Hepatocyte (in vitro differentiated cells): ENCODE results near the gene C1orf167. TPM values are rescaled to one million over a fixed set of nuclear protein-coding genes. Genes with fewer than 3 reads are reported as not detected.

Source experiments
- DNase-seq: peaks from one replicate; pipeline ENCODE4 v3.0.0-alpha.2; 2016; ENCODE audit warnings: low spot score
- H2AFZ ChIP-seq: fragments of 200-600 bp; sonication (generic); 2 replicates; pipeline ENCODE4 v1.6.0; 2016; ENCODE audit warnings: antibody characterized with exemption, mild to moderate bottlenecking
- H3K27ac ChIP-seq: fragments of 200-600 bp; sonication (generic); 2 replicates; pipeline ENCODE4 v1.5.1; 2016; ENCODE audit warnings: mild to moderate bottlenecking
- H3K27me3 ChIP-seq: fragments of 200-600 bp; sonication (generic); 2 replicates; pipeline ENCODE4 v1.6.1; 2016
- H3K36me3 ChIP-seq: fragments of 200-600 bp; sonication (generic); replicated peaks from 2 replicates; pipeline ENCODE4 v1.5.1; 2016; ENCODE audit warnings: low read depth; ENCODE audit not compliant: insufficient read depth
- H3K4me1 ChIP-seq: fragments of 200-600 bp; sonication (generic); 2 replicates; pipeline ENCODE4 v1.5.1; 2016; ENCODE audit warnings: mild to moderate bottlenecking, moderate library complexity; ENCODE audit not compliant: insufficient read depth
- H3K4me2 ChIP-seq: fragments of 200-600 bp; sonication (generic); 2 replicates; pipeline ENCODE4 v1.6.0; 2016
- H3K4me3 ChIP-seq: fragments of 200-600 bp; sonication (generic); 2 replicates; pipeline ENCODE4 v1.5.1; 2016; ENCODE audit warnings: mild to moderate bottlenecking
- H3K79me2 ChIP-seq: fragments of 200-600 bp; sonication (generic); 2 replicates; pipeline ENCODE4 v1.6.0; 2017; ENCODE audit warnings: mild to moderate bottlenecking
- H3K9me2 ChIP-seq: fragments of 200-600 bp; sonication (generic); replicated peaks from 2 replicates; pipeline ENCODE4 v1.6.0; 2017; ENCODE audit warnings: mild to moderate bottlenecking; ENCODE audit not compliant: insufficient read depth
- H3K9me3 ChIP-seq: fragments of 200-600 bp; sonication (generic); 2 replicates; pipeline ENCODE4 v1.5.1; 2016; ENCODE audit warnings: low read depth, mild to moderate bottlenecking
- H4K20me1 ChIP-seq: fragments of 200-600 bp; sonication (generic); 2 replicates; pipeline ENCODE4 v1.6.0; 2016; ENCODE audit warnings: mild to moderate bottlenecking; ENCODE audit not compliant: insufficient read depth, poor library complexity, severe bottlenecking
- CTCF ChIP-seq: fragments of 200-600 bp; sonication (generic); IDR thresholded peaks from 2 replicates; pipeline ENCODE4 v1.5.1; 2016; ENCODE audit warnings: antibody characterized with exemption, mild to moderate bottlenecking; ENCODE audit not compliant: poor library complexity
- EZH2 ChIP-seq: fragments of 200-600 bp; sonication (generic); IDR thresholded peaks from 2 replicates; pipeline ENCODE4 v1.6.1; 2016; ENCODE audit warnings: antibody characterized with exemption, mild to moderate bottlenecking, borderline replicate concordance
- EZH2phosphoT487 ChIP-seq: fragments of 200-600 bp; sonication (generic); IDR thresholded peaks from one replicate; pipeline ENCODE4 v1.6.1; 2018; ENCODE audit warnings: antibody characterized with exemption, mild to moderate bottlenecking, low read depth, moderate library complexity; ENCODE audit not compliant: unreplicated experiment, severe bottlenecking
- WGBS: methylation state at CpG from one replicate; pipeline ENCODE4 v1.1.6; 2016; ENCODE audit warnings: low lambda C conversion rate; ENCODE audit errors: missing lambda C conversion rate; 5-methylcytosine and 5-hydroxymethylcytosine counted together
- polyA plus RNA-seq: library from polyadenylated mRNA; unstranded; fragments of >200 nt; fragmentation: Nextera tagmentation; extraction: Ambion mirVana; gene quantifications from 2 replicates; pipeline ENCODE4 v1.2.1, GENCODE V29; 2016
- total RNA-seq: library from RNA; depleted of rRNA; stranded (reverse); fragments of >200 nt; gene quantifications from 2 replicates; pipeline ENCODE4 v1.2.3, GENCODE V29; 2014

The C1orf167 gene
- total and polyA plus RNA-seq, 2 experiments from 2014 or later: 0.37 TPM; not detected in 1

- H3K4me1 ChIP-seq: peaks cover 34% of the 10 kb centered on the region
- no peak overlapping the region for H2AFZ ChIP-seq
- no peak for DNase-seq
- no peaks in the 10 kb centered on the region for H3K36me3 ChIP-seq
- WGBS: 67% methylated on average over 5 of the region's 5 CpGs
- no peak overlapping the region for H3K4me2 ChIP-seq
- no peaks in the 10 kb centered on the region for H3K27me3 ChIP-seq
- H4K20me1 ChIP-seq: no peaks in the 10 kb centered on the region
- no peaks in the 10 kb centered on the region for H3K9me3 ChIP-seq
- no peak overlapping the region for H3K4me3 ChIP-seq
- no peak for TF ChIP-seq EZH2
- no peak overlapping the region for H3K27ac ChIP-seq
- H3K9me2 ChIP-seq: no peaks in the 10 kb centered on the region
- no peaks in the 10 kb centered on the region for H3K79me2 ChIP-seq
Observed at GRCh38 chr1:11786168-11786567, 24.2 kb downstream of the C1orf167 start.

GRCh38 chr1:11787251-11787803 lies 25.3 kb downstream of the C1orf167 start:
- no peaks in the 10 kb centered on the region for H4K20me1 ChIP-seq
- H3K36me3 ChIP-seq: no peaks in the 10 kb centered on the region
- 37% methylated on average over 16 of the region's 16 CpGs for WGBS
- peaks cover 46% of the 10 kb centered on the region for H3K4me1 ChIP-seq
- TF ChIP-seq EZH2phosphoT487 (no peak), CTCF (no peak), EZH2 (no peak)
- H3K27ac ChIP-seq: peak overlapping the region; percentile 86
- H3K9me2 ChIP-seq: no peaks in the 10 kb centered on the region
- no peaks in the 10 kb centered on the region for H3K27me3 ChIP-seq
- H3K4me2 ChIP-seq: peak overlapping the region; percentile 43
- no peak overlapping the region for H3K4me3 ChIP-seq
- peak; percentile 73 for DNase-seq
- no peaks in the 10 kb centered on the region for H3K79me2 ChIP-seq
- no peaks in the 10 kb centered on the region for H3K9me3 ChIP-seq
- H2AFZ ChIP-seq: no peak overlapping the region

DNA sequence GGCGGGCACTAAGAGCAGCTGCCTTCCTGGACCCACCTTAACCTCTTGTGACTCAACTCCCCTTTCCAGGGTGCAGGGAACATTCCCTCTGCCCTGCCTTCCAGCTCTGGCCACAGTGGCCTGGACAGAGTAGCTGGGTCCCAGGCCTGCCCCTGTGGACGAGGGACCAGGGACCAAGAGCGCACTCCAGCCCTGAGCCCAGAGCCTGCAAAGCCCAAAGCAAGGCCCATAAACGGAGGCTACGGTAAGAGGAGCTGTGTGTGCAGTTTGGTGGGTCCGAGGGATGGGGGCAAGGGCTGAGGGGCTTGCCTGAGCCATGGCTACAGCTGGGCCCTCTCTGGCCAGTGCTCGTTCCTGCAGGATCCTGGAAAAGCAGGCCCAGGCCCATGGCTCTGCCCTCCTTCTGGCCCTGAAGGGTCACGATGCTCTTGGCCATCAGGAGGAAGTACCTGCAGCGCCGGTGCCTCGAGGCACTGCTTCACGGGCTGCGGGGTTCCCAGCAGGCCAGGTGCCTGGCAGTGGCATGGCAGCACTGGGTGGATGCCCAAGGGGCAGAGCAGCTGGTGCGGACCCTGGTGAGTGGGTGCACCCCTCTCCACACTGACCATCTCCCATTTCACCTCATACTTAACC lies 25.9 kb downstream of the C1orf167 start:
- Histone ChIP-seq H3K9me3 (no peaks in the 10 kb centered on the region), H3K4me1 (peaks cover 51% of the 10 kb centered on the region), H3K9me2 (no peaks in the 10 kb centered on the region), H3K4me2 (no peak overlapping the region), H3K27me3 (no peaks in the 10 kb centered on the region), H2AFZ (no peak overlapping the region), H3K36me3 (no peaks in the 10 kb centered on the region), H4K20me1 (no peaks in the 10 kb centered on the region), H3K79me2 (no peaks in the 10 kb centered on the region), H3K27ac (peak overlapping the region; percentile 86), H3K4me3 (no peak overlapping the region)
- TF ChIP-seq EZH2phosphoT487 (no peak), EZH2 (no peak), CTCF (no peak)
- no peak for DNase-seq
- 87% methylated on average over 14 of the region's 14 CpGs for whole genome bisulfite sequencing

- no peaks in the 10 kb centered on the region for H3K27me3 ChIP-seq
- peaks cover 53% of the 10 kb centered on the region for H3K4me1 ChIP-seq
- no peaks in the 10 kb centered on the region for H3K9me3 ChIP-seq
- H3K36me3 ChIP-seq: no peaks in the 10 kb centered on the region
- TF ChIP-seq EZH2phosphoT487: no peak
- no peak for TF ChIP-seq EZH2
- TF ChIP-seq CTCF: no peak
- no peak overlapping the region for H3K4me3 ChIP-seq
- H3K27ac ChIP-seq: peak overlapping the region; percentile 92
- no peak for DNase-seq
- no peaks in the 10 kb centered on the region for H3K9me2 ChIP-seq
- H3K79me2 ChIP-seq: no peaks in the 10 kb centered on the region
- WGBS: 92% methylated on average over 14 of the region's 14 CpGs
- no peak overlapping the region for H2AFZ ChIP-seq
- no peaks in the 10 kb centered on the region for H4K20me1 ChIP-seq
- H3K4me2 ChIP-seq: no peak overlapping the region
Observed at GRCh38 chr1:11788549-11789053, 26.6 kb downstream of the C1orf167 start.
